DMS 273 (cell line): Measurements from ENCODE around the gene TMEM9.

Experiments used
- DNase-seq: peaks from one replicate; lab custom pipeline; 2025; ENCODE audit not compliant: unreplicated experiment; lab: John Stamatoyannopoulos, UW

The TMEM9 gene

DNA sequence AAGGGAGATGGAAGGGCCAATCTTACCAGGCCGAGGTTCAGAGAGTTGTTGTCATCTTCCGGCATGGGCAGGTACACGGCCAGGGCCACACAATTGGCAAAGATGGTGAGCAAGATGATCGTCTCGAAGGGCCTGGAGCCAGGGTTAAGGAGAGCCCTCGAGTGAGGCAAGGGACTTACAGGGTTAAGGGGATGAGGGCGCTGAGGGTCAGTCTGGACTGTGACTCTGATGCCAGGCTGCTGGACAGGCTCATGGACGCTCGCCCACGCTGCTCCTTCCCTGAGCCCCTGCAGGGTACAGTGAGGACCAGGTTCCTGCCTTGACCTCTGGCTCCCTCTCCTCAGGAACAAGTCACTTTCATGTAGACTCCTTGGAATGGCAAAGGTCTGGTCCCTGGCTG, 44.1 kb downstream of the TMEM9 start:
- DNase-seq = no peak

DNA sequence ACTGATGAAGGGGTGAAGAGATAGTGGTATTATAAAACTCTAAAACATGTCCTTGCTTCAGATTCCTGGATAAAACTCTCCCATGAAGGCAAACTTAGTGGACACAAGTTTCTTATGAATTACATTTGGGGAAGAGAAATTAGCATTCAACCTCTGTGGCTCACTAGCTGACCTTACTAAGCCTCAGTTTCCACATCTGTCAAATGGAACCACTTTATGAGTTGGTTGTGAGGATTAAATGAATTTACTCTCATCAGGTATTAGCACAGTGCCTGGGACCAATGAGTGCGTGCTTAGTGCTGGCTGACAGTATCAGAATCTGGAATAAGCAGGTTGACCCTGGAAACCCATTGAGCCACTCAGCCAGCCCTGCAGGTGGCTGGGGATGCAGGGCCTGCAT, 44.6 kb downstream of the TMEM9 start:
- no peak for DNase-seq

DNA sequence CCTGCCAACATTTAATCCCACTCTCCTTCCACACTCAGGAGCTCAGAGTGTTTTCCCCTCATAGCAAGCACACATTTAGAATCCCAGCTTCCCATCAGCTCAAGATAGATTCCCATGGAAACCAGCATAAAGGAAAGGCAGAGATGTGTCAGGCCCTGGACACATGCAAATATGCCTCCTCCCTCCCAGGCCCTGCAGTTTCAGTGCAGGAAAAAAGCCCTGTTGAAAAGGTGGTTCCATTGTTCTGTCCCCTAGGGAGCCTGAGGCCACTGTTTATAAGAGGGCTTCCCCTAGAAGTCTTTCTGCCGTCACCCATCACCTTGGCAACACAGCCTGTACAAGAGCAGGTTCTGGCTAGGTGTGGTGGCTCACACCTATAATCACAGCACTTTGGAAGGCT, 45.7 kb downstream of the TMEM9 start:
- DNase-seq = no peak

- DNase-seq = no peak
Observed at GRCh38 chr1:201105688-201106087, 48.6 kb downstream of the TMEM9 start.

DNA sequence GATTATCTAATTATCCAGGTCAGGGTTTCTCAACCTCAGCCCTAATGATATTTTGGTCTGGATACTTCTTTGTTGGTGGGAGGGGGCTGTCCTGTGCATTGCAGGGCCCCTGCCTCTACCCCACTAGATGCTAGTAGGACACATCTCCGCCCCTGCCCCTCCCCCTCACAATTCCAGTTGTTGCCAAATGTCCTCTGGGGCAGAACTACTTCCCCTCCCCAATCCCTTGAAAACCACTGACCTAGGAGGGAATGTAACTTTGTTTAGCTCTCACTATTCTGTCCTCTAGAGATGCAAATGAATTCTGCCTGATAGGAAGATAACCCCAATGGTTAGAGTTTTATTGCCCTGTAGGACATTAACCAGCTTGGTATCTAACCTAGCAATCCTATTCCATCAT, 50.1 kb downstream of the TMEM9 start:
- no peak for DNase-seq

DNA sequence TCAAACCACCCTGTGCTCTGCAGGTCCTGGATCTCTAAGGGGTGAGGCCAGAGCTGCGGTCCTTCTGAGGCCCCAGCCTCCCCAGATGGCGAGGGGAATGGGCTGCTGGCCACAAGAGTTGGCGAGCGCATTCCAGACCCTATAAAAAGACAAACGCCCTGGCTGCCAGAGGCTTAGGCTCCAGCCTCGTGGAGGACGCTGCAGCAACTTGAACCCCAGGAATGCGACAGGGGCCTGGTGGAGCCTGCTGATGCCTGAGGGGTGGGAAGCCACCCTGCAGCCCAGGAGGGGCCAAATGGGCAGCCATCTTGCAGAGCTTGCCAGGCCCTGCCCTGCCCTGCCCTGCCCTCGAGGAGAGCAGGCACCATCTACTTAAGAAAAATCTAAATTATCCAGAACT, 50.6 kb downstream of the TMEM9 start:
- DNase-seq = no peak

GRCh38 chr1:201100169-201100930, 53.9 kb downstream of the TMEM9 start:
- no peak for DNase-seq

DNA sequence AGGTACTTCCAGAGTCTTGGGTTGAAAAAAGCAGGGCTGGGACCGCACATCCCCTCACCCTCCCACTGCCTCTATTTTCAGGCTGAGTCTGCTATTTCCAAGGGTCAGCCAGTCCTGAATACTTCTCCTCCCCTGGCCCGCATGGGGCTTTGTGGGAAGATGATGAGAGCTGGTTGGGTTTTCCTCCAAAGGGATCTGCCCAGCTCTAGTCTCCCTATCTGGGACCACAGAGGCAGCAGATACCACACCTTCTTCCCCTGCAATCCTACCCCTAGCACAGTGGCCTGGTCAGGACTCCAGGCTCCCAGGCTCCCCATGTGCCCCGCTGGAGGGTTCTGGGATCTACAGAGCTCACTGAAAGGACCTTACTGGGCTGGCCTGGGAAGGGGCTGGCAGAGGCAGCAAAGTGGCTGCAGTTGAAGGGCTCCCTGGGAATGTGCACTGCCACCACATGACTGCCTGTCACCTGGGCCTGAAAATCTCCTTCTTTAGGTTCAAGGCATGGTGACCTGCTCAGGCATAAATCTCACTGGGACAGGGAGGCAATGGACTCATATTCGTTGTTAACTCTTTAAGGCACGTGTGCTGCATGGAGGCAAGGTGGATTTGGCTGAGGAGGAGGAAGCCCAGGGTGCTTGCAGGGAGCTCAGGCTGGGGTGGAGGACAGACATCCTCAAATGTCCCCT, 55.1 kb downstream of the TMEM9 start:
- DNase-seq = no peak

DNA sequence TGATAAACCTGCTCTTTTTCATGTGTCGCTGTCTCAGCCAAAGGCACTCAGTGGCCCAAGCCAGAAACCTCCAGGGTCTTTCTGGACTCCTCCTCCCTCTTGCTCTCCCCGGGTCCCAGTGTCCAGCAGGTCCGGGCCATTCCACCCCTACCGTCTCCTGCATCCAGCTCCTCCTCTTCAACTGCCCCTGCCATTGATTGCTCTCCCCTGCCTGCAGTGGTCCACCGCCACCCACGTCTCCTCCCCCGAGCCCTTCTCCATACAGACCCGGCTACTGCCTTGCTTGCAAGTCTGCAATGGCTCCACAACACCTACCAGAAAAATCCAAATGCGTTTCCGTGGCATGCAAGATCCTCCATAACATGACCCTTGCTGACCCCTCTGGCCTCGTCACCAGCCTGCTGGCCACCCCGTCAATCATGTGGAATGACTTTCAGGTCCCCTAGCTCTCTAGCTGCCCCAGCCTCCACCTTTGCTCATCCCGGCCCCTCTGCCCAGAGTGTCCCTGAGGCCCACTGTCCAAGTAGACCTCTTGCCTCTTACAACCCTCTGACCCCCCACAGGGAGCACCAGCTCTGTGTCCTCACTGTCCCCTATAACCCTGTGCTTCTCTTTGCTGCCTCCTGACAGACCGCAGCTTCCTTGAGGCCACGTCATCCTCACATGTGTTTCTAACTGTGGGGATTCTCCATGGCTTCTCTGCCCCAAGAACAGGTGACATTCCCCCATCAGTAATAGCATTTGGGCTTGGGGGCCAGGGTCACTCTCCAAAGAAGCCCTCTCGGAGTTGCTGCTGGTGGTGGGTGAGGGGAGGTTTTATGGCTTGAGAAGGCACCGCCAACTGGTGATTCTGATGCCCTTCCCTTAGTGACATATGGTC, 57.1 kb downstream of the TMEM9 start:
- DNase-seq = no peak

DNA sequence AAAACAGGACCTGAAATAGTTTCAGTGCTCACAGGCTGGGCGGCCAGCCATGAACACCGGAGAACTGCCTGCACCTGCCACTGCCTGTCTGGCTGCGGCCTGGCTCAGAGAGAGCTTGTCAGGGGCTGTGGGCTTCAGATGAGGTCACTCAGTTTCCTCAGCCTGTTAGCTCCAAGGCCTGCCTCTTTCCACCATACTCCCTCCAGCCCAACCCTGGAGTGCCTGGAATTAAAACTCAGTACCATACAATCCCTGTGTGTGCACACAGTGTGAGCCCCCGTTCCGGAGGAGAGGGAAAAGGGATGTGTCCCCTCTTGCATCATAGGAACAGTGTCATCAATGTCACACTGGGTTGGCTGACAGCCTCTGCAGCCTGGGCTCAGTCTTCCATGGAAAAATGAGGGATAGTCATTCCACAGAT, 58.2 kb downstream of the TMEM9 start:
- DNase-seq = peak; percentile 14

- no peak for DNase-seq
Observed at GRCh38 chr1:201095581-201095980, 58.7 kb downstream of the TMEM9 start.

DNA sequence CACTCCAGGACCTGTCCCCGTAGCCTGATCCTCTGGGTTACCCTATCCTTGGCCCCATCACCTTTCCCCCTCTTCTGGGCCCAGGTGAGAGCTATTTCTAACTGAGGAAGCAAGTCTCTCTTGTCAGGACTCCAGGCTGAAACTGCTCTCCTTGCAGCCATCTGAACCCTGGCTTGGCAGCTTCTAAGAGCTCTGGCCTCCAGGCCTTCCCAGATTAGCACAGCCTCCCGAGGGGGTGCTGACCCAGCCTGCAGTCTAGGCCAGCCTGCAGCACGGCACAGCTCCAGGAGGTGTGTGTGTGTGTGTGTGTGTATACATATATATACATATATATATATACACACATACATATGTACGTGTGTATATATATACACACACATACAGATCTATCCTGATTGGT, 59.4 kb downstream of the TMEM9 start:
- no peak for DNase-seq

DNA sequence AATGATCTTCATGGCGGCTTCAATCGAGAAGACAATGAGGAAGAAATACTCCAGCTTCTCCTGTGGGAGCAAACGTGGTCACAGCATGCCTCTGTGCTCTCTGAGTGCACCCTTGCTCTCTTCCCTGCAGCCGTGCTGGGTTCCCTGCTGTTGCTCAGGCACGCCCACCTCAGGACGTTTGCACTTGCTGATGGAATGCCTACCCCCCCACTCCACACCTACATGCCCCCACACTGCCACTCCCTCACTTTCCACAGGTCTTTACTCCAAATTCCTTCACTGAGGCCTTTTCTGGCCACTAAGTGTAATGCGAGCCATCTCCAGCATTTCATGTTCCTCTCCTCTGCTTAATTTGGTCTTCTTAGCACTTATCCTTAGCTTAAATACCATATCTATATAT, 60.3 kb downstream of the TMEM9 start:
- DNase-seq = no peak

- no peak for DNase-seq
Observed at GRCh38 chr1:201093561-201093960, 60.7 kb downstream of the TMEM9 start.

DNA sequence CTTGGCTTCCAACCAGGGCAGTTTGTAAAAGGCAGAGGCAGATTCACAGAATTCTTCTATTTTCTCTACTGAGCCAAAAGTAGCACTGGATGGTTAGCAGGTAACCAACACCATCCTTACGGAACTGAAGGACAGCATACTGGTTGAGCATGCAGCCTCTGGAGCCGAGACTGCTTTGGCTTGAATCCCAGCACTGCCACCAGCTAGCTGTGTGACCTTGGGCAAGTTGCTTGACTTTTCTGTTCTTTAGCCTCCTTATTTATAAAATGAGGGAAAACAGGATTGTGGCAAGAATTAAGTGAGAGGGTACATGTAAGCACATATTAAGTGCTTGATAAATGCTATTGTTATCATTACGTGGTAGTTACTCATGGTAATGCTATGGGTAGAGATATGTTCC, 61.5 kb downstream of the TMEM9 start:
- DNase-seq = no peak

DNA sequence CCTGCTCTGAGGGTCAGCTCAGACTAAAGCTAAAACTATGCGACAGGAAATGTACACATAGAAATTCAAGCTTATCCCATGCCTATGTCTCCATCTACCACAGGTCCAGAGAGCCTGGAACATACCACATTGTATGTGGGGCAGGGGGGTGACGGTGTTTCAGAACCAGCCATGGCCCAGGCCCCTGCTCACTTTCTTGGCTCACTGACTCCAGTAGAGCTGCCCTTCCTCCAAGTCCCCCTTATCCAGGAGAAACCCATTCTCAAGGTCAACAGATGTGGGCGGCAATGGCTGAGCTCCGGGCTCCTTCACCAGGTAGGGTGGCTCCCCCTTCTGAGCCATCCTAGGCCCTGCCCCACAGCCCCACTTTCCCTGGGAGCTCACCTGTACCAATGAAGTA, 63.0 kb downstream of the TMEM9 start:
- DNase-seq = no peak

DNA sequence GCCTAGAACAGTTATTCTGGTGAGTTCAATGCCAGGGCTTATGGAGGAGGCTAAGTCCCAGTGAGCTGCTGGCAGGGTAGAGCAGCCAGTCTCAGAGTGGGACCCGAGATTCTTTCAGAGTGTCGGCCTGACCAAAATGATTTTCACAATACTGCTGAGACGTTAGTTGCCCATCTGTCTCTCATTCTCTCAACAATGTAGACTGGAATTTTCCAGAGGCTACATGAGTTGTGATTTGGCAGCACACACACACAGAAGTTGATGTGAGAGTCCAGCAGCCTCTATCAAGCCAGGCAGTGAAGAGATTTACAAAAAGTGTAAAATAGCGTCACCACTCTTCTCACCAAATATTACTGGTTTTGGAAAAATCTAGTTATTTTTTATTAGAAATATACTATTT, 63.7 kb downstream of the TMEM9 start:
- DNase-seq = no peak

- peak; percentile 20 for DNase-seq
Observed at GRCh38 chr1:201089596-201089995, 64.7 kb downstream of the TMEM9 start.

- no peak for DNase-seq
Observed at GRCh38 chr1:201088901-201089525, 65.3 kb downstream of the TMEM9 start.

DNA sequence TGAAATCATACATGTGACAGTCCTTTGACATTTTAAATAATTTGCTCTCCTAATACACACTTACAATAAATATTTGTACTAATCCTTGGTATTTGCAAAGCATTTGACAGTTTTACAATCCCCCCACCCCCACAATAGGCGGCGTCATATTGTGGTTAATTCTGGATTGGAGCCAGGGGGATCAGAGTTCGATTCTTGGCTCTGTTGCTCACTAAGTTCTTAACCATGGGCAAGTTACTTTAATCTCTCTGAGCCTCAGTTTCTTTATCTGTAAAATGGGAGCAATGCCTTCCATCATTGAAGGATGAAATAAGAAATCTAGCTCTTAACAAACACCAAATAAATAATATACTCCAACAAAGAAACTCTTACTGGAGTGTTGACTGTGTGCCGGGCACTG, 65.9 kb downstream of the TMEM9 start:
- DNase-seq = no peak
